Measurements from ENCODE around the gene MED8. TPM values are rescaled to one million over a fixed set of nuclear protein-coding genes. Genes with fewer than 3 reads are reported as not detected.
A peak's percentile ranks its signal among the peaks of the same experiment; 100 is the strongest.

MED8 gene
- total and polyA plus RNA-seq, 9 of the 15 experiments (the other 6 are each of a cell fraction or from before 2014, with no cell fraction given): 23.0 to 120 (median 56.4) TPM

- peak; percentile 82 to 86; a peak in 3 of 4 replicates for TF ChIP-seq UBTF (IDR thresholded peaks at IDR 0.05; ENCODE audit: borderline replicate concordance in 1 of 2, low read depth in 2 of 2, low read length in 2 of 2)
- no peak for TF ChIP-seq ZNF764 (CRISPR knock-in tag; IDR thresholded peaks at IDR 0.05; ENCODE audit: low read depth)
- TF ChIP-seq ARNT (IDR thresholded peaks at IDR 0.05): 0 out of 4 replicates have a peak, but pooled peaks of 1 of the 2 experiments have one; percentile 36
- 0 out of 2 replicates have a peak, but pooled peaks have one; percentile 13 for TF ChIP-seq ELF2 (CRISPR knock-in tag; IDR thresholded peaks at IDR 0.05)
- no peak for TF ChIP-seq JUN (IDR thresholded peaks at IDR 0.05; ENCODE audit: borderline replicate concordance, low read depth, low read length)
- TF ChIP-seq JUN (CRISPR knock-in tag; IDR thresholded peaks at IDR 0.05; ENCODE audit: borderline replicate concordance): 0 out of 2 replicates have a peak, but pooled peaks have one; percentile 32
- 0 out of 2 replicates have a peak, but pooled peaks have one; percentile 16 for TF ChIP-seq LARP7 (IDR thresholded peaks at IDR 0.05)
- TF ChIP-seq ZNF592 (IDR thresholded peaks at IDR 0.05): peak; percentile 68
- peak; percentile 67; the same call in 1 of the 2 replicates for TF ChIP-seq THAP12 (CRISPR knock-in tag; IDR thresholded peaks at IDR 0.05)
- 0 out of 2 replicates have a peak, but pooled peaks have one; percentile 18 for TF ChIP-seq E2F3 (CRISPR knock-in tag; IDR thresholded peaks at IDR 0.05)
- peak; percentile 83 to 90 for TF ChIP-seq MNT (conservative IDR thresholded peaks at IDR 0.05)
- peak; percentile 25; the same call in 1 of the 2 replicates for TF ChIP-seq SMAD4 (CRISPR knock-in tag; conservative IDR thresholded peaks at IDR 0.05)
- TF ChIP-seq PURB (CRISPR knock-in tag; IDR thresholded peaks at IDR 0.05; ENCODE audit: low read depth): no peak
- no peak for TF ChIP-seq MEF2D (tag; conservative IDR thresholded peaks at IDR 0.05; ENCODE audit: low read depth)
- no peak for TF ChIP-seq ZNF184 (CRISPR knock-in tag; IDR thresholded peaks at IDR 0.05)
Observed at GRCh38 chr1:43367026-43367903, 22.3 kb downstream of the MED8 start (continued).
